NCI-H1694 treated with DMSO at 0.1 percent for 48 hours (cell line): ENCODE measurements around the gene ELK3.

Experiments used
- DNase-seq: peaks from one replicate; lab custom pipeline; 2025; lab: John Stamatoyannopoulos, UW

ELK3 gene

DNA sequence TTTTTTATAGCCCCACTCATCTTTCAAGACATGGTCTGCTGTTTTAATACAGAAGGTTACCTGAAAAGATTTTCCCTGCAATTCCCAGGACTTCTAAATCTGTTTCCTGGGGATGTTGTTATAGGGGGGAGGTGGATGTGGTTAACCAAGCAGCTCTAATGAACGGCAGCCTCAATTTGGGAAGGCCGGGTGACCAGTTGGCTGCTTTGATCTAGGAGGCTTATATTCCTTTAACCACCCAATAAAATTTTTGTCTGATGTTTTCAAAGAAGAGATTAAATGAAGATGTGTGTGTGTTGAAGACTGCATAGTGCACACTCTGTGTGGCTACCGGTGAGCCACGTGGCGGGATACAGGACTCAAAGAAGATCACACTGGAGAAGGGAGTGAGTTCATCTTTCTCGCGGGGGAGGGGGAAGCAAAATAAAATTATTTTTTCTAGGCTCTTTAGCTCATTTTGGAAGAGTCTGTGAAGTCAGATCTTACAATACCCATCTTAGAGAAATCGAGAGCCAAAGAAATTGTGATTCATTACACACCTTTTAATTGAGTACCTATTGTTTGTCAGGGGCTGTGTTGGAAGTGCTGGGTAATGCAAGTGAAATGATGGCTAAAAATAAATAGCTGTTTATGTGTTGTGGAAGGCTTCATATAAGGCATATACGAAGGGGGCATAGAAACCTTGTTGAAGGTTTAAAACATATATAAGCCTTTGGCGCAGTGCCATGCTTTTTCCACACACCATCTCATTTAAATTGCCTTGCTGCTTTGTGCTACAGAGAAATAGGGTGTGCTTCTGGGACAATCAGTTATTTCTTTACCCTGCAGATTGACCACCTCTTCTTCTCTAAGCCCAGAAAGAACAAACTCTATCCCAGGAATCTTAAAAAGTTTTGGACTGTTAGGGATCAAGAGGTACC, 18.5 kb downstream of the ELK3 start:
- DNase-seq = no peak

GRCh38 chr12:96213869-96214268, 19.7 kb downstream of the ELK3 start:
- DNase-seq = no peak

- DNase-seq = no peak
Measured at GRCh38 chr12:96215919-96216273, 21.7 kb downstream of the ELK3 start.

DNA sequence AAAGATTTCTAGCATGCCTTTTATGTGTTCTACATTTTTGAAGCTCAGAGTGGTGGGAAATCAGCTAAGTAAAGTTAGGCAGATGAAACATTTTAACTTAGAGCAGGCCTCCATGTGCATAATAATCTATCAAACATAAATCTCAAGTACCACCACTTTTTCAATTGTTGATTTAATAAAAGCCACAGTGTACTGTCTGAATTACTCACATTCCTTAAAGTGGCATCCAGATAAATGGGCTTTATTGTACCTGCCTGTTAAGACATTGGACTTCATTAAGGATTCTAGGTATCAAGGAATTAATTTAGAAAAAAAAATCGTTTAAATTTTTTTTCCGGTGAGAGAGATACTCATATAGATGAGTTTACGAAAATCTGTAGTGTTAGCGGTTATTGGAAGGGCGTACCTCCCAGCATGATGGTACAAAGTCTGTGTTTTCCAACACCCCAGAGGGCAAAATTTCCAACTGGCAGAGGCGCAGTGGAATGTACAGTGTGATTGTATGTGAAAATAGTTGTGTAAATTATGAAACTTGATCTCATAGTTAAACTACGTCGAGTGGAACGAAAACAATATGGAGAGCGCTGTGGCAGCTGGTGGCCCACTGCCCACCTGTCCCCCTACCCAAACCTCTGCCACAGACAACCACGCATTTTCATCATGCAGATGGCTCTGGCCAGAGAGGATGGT, 25.0 kb downstream of the ELK3 start:
- no peak for DNase-seq

GRCh38 chr12:96219700-96220206, 25.6 kb downstream of the ELK3 start:
- DNase-seq = no peak

DNA sequence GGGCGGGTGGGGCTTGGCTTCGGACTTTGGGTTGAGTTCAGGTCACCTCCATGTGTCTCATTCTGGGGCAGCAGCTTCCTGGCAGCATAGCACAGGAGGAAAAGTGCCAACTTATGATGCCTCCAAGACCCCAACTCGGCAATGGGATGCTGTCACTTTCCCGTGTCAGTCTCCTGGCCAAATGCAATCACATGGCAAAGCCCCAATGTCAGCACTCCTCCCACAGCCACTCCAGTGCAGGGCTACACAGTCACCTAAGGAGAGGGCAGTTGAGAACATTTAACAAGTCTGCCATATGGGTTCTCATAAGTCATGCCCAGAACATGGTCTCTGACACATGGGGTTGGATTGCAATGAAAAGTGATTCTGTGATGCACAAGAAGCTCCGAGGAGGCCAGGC, 26.7 kb downstream of the ELK3 start:
- DNase-seq = no peak

GRCh38 chr12:96221391-96221790, 27.2 kb downstream of the ELK3 start:
- no peak for DNase-seq

GRCh38 chr12:96223411-96224218, 29.4 kb downstream of the ELK3 start:
- DNase-seq = no peak

- no peak for DNase-seq
Measured at GRCh38 chr12:96224219-96224615, 30.0 kb downstream of the ELK3 start.

GRCh38 chr12:96225044-96225855, 31.1 kb downstream of the ELK3 start:
- no peak for DNase-seq

- DNase-seq = no peak
Measured at GRCh38 chr12:96225994-96226399, 31.8 kb downstream of the ELK3 start.

GRCh38 chr12:96226401-96226800, 32.2 kb downstream of the ELK3 start:
- no peak for DNase-seq

DNA sequence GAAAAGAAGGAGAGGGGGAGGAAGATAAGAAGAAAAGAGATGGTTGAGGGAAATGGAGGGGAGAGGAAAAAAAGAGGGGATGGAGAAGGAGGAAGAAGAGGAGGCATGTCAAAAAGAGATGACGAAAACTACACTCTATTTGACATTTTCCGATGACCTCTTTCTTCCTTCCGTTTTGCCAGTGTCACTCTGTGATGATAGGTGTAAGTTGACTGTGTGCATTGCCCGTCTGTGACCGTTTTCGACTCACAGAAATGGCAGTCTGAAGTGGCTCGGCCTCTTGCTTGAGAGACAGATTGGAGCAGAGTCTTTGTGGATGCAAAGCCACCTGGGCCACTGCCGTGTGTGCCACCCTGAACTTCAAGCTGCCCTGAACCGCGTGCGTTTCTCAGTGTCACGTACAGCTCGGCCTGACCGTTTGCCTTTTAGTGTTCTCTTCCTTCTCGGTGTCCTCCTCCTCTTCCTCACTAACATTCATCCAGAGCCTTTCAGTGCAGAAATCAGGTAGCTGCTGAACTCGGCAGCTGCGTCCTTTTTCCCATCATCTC, 32.7 kb downstream of the ELK3 start:
- DNase-seq = no peak

GRCh38 chr12:96227365-96228106, 33.4 kb downstream of the ELK3 start:
- no peak for DNase-seq

DNA sequence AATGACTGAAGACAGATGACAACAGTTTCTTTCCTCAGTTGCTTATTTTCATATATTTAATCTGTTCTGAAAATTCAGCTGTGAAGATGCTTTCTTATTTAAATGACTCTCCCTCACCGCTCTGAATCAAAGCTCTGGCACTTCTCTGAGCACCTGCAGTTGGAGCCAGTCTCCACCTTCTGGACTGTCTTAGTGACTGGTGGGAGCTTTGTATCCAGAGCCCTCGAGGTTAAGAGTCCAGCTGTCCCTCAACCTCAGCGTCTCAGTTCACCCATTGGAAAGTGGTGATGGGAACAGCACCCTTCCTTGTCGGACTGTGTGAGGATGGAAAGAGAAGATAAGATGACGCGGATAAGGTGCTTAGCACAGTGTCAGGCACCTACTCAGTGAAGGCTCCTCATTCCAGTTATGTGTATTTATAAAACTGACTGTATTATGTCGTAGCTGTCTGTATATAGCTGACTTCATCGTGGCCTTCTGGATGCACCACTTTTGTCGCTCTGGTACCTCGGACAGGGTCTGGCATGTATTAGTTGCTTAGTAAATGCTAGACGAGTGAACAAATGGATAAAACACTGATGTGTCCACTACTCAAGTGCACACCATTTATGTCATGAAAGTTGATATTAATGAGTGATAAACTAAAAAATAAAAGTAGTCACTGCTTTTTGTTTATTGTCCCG, 34.5 kb downstream of the ELK3 start:
- DNase-seq = no peak

GRCh38 chr12:96230646-96231045, 36.5 kb downstream of the ELK3 start:
- no peak for DNase-seq

- DNase-seq = no peak
Measured at GRCh38 chr12:96233168-96233567, 39.0 kb downstream of the ELK3 start.

DNA sequence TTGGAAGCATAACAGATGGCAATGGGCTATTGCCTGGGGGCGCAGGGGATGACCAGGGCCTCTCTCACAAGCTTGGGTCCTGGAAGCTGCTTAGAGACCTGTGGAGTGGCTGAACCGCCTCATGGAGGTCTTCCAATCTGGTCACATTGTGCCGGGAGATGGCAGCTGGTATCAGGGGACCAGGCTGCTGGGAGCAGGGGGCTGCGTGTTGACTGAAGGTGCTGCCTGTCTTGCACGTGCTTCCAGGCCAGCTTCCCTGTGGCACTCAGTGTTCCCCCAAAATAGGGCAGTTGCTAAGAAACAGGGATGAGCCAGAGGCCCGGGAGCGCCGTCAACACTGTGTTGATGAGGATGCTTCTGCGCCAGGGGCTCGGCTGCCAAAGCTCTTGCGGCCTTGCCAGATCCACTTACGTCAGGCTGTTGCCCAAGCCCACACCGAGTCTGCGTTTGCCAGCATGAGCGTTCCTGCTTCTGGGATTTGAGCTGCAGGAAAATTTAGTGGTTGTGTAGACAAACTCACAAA, 39.8 kb downstream of the ELK3 start:
- DNase-seq = peak; percentile 84

GRCh38 chr12:96234591-96235483, 40.7 kb downstream of the ELK3 start:
- no peak for DNase-seq
